Choroid plexus epithelial cell (primary cell): ENCODE measurements around the gene C19orf33.
A peak's percentile ranks its signal among the peaks of the same experiment; 100 is the strongest.
"Not testable (repeated sequence)": the region's sequence is repeated elsewhere in the genome, so short reads cannot be mapped to it uniquely, and the experiment has no call there.

Source experiments
- DNase-seq: peaks from one replicate; pipeline ENCODE4 v3.0.0-alpha.2; 2010; ENCODE audit warnings: low read depth
- H3K4me3 ChIP-seq: 2 replicates; pipeline ENCODE4 v1.5.1; 2011; ENCODE audit warnings: low read depth, mild to moderate bottlenecking, control low read depth, low read length, moderate library complexity
- CTCF ChIP-seq: conservative IDR thresholded peaks from 2 replicates; pipeline ENCODE4 v1.5.1; 2011; ENCODE audit warnings: low read depth, mild to moderate bottlenecking, control low read depth, inconsistent platforms, low read length, moderate library complexity

C19orf33 gene

GRCh38 chr19:38303517-38304351 is at the start of gene C19orf33:
Gene C19orf33 (plus strand): TSS chr19:38304251. CDS start chr19:38304262, 11 bp downstream.
- no peak for DNase-seq
- no peak within 1 kb of the TSS for H3K4me3 ChIP-seq
- no peak for TF ChIP-seq CTCF

GRCh38 chr19:38255383-38256014 is 48.6 kb upstream of the C19orf33 start:
- H3K4me3 ChIP-seq = peak overlapping the region; percentile 45
- TF ChIP-seq CTCF = no peak
- DNase-seq = no peak

GRCh38 chr19:38261942-38262341 is 42.1 kb upstream of the C19orf33 start:
- not testable (repeated sequence) for DNase-seq

GRCh38 chr19:38262585-38263268 is 41.3 kb upstream of the C19orf33 start:
- no peak overlapping the region for H3K4me3 ChIP-seq
- no peak for TF ChIP-seq CTCF
- no peak for DNase-seq

More at GRCh38 chr19:38261942-38262341, 42.1 kb upstream of the C19orf33 start:
- H3K4me3 ChIP-seq = not testable (repeated sequence)

GRCh38 chr19:38263689-38264485 is 40.2 kb upstream of the C19orf33 start:
- DNase-seq = peak; percentile 44
- peak overlapping the region; percentile 54 for H3K4me3 ChIP-seq
- no peak for TF ChIP-seq CTCF

- peak within 1 kb of the TSS; percentile 54 for H3K4me3 ChIP-seq
- no peak for DNase-seq
- no peak for TF ChIP-seq CTCF
These were observed 39.4 kb upstream of the C19orf33 start, which contains the start of gene SPINT2 for GRCh38 chr19:38264486-38265212. Gene SPINT2 (plus strand): TSS chr19:38264573. CDS start chr19:38264893, 320 bp downstream.
